Measurements from ENCODE around the gene IPO11. TPM values are rescaled to one million over a fixed set of nuclear protein-coding genes. Genes with fewer than 3 reads are reported as not detected.

IPO11 gene
- total RNA-seq, 4 donors from 2014 or later = 20.4 to 44.6 (median 34.1) TPM

- TF ChIP-seq CTCF (IDR thresholded peaks at IDR 0.05) = no peak
- no peak for TF ChIP-seq EP300 (IDR thresholded peaks at IDR 0.05)
- TF ChIP-seq POLR2A (IDR thresholded peaks at IDR 0.05) = no peak
- H3K4me3 ChIP-seq = no peak overlapping the region
- H3K9me3 ChIP-seq = no peaks in the 10 kb centered on the region
- no peak for DNase-seq (ENCODE audit: low spot score in 2 of 2)
- peaks cover 0 to 12% (median 0%) of the 10 kb centered on the region in 3 donors for H3K36me3 ChIP-seq
- no peaks in the 10 kb centered on the region for H3K4me1 ChIP-seq
- no peaks in the 10 kb centered on the region for H3K27me3 ChIP-seq
- WGBS, 2 donors = 60 to 76% methylated on average over 3 of the region's 3 CpGs
- H3K27ac ChIP-seq = no peak overlapping the region
These were observed 188.1 kb downstream of the IPO11 start for GRCh38 chr5:62600560-62601252.

GRCh38 chr5:62603934-62604333 lies 191.4 kb downstream of the IPO11 start:
- no peak overlapping the region for H3K27ac ChIP-seq
- H3K4me3 ChIP-seq = no peak overlapping the region
- H3K36me3 ChIP-seq = peaks cover 0 to 24% (median 0%) of the 10 kb centered on the region in 3 donors
- no peak for DNase-seq (ENCODE audit: low spot score in 2 of 2)
- WGBS, 2 donors = 95 to 99% methylated on average over 5 of the region's 5 CpGs
- TF ChIP-seq EP300 (IDR thresholded peaks at IDR 0.05) (no peak), POLR2A (IDR thresholded peaks at IDR 0.05) (no peak), CTCF (IDR thresholded peaks at IDR 0.05) (no peak)
- H3K27me3 ChIP-seq = no peaks in the 10 kb centered on the region
- no peaks in the 10 kb centered on the region for H3K9me3 ChIP-seq
- H3K4me1 ChIP-seq = no peaks in the 10 kb centered on the region

- no peak for DNase-seq (ENCODE audit: low spot score in 2 of 2)
- H3K27me3 ChIP-seq = no peaks in the 10 kb centered on the region
- no peak overlapping the region for H3K27ac ChIP-seq
- no peaks in the 10 kb centered on the region for H3K9me3 ChIP-seq
- TF ChIP-seq CTCF (IDR thresholded peaks at IDR 0.05) = no peak
- TF ChIP-seq POLR2A (IDR thresholded peaks at IDR 0.05) = no peak
- WGBS, 2 donors = 92 to 100% methylated on average over 4 of the region's 4 CpGs
- no peak overlapping the region for H3K4me3 ChIP-seq
- H3K36me3 ChIP-seq = peaks cover 0 to 34% (median 0%) of the 10 kb centered on the region in 3 donors
- H3K4me1 ChIP-seq = no peaks in the 10 kb centered on the region
These were observed 193.1 kb downstream of the IPO11 start for GRCh38 chr5:62605638-62606037.

- TF ChIP-seq EP300 (IDR thresholded peaks at IDR 0.05) (no peak), POLR2A (IDR thresholded peaks at IDR 0.05) (no peak), CTCF (IDR thresholded peaks at IDR 0.05) (no peak)
- 23 to 36% methylated on average over 1 of the region's 1 CpG for WGBS, 2 donors
These were observed 194.3 kb downstream of the IPO11 start for GRCh38 chr5:62606878-62607277.

GRCh38 chr5:62607615-62608014 lies 195.1 kb downstream of the IPO11 start:
- TF ChIP-seq CTCF (IDR thresholded peaks at IDR 0.05) (no peak), POLR2A (IDR thresholded peaks at IDR 0.05) (no peak), EP300 (IDR thresholded peaks at IDR 0.05) (no peak)
- H3K4me3 ChIP-seq = no peak overlapping the region
- no peaks in the 10 kb centered on the region for H3K9me3 ChIP-seq
- peaks cover 0 to 34% (median 0%) of the 10 kb centered on the region in 3 donors for H3K36me3 ChIP-seq
- DNase-seq (ENCODE audit: low spot score in 2 of 2) = no peak
- no peaks in the 10 kb centered on the region for H3K4me1 ChIP-seq
- 98 to 100% methylated on average over 4 of the region's 4 CpGs for WGBS, 2 donors
- H3K27ac ChIP-seq = no peak overlapping the region
- H3K27me3 ChIP-seq = no peaks in the 10 kb centered on the region

More at GRCh38 chr5:62606878-62607277, 194.3 kb downstream of the IPO11 start:
- Histone ChIP-seq H3K4me1 (no peaks in the 10 kb centered on the region), H3K9me3 (no peaks in the 10 kb centered on the region), H3K27me3 (no peaks in the 10 kb centered on the region), H3K27ac (no peak overlapping the region), H3K4me3 (no peak overlapping the region), H3K36me3 (peaks cover 0 to 34% (median 0%) of the 10 kb centered on the region in 3 donors)
- DNase-seq (ENCODE audit: low spot score in 2 of 2) = no peak
